ENCODE data around the gene RTBDN. TPM values are rescaled to one million over a fixed set of nuclear protein-coding genes. Genes with fewer than 3 reads are reported as not detected.

Gene RTBDN
- total RNA-seq: not detected
- not detected for polyA plus RNA-seq

DNA sequence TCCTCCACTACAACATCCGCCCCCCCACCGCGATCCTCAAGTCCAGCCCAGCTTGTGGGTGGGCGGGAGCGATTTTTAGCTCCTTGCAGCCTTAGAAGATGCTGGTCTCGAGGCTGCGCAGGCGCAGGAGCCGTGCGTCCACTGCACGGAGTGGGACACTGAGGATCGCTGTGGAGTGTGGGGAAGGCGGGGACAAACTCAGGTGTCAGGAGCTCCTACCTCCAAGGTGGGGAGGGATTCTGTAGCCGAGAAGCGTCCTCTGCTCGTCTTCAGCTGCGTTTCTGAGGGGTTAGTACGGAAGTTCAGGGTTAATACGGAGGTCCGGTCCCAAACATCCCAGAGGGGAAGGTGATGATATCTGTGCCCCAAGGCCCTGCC is at the start of gene RTBDN:
Gene RTBDN (minus strand): TSS at position 14 of the 378 bp plus-strand sequence. CDS start 4,600 bp downstream, outside the sequence.
- H3K36me3 ChIP-seq (ENCODE audit: control insufficient read depth, insufficient read depth, low read length): no peaks in the 10 kb centered on the region
- peaks cover 88% of the 10 kb centered on the region for H3K27me3 Mint-ChIP-seq
- H3K27ac Mint-ChIP-seq: peak within 1 kb of the TSS in 1 of 3 donors; percentile 9
- peak within 1 kb of the TSS; percentile 56 to 74 (median 70) for H3K4me3 Mint-ChIP-seq
- peaks cover 52% of the 10 kb centered on the region for H3K27me3 ChIP-seq (ENCODE audit: control insufficient read depth, insufficient read depth, low read length)
- peaks cover 0 to 14% (median 0%) of the 10 kb centered on the region in 7 donors for H3K9me3 Mint-ChIP-seq
- H3K4me3 ChIP-seq (ENCODE audit: low read depth, low read length): peak within 1 kb of the TSS; percentile 50
- H3K4me1 ChIP-seq (ENCODE audit: control insufficient read depth, insufficient read depth, low read length, poor library complexity, severe bottlenecking): peaks cover 33% of the 10 kb centered on the region
- peaks cover 6 to 43% (median 25%) of the 10 kb centered on the region in 4 donors for H3K4me1 Mint-ChIP-seq
- H3K27ac ChIP-seq (ENCODE audit: insufficient read depth, low read length, poor library complexity, severe bottlenecking): no peak within 1 kb of the TSS
- no peak for DNase-seq
- ATAC-seq (ENCODE audit: low read depth in 2 of 2): no peak
- H3K36me3 Mint-ChIP-seq: no peaks in the 10 kb centered on the region
- H3K9me3 ChIP-seq (ENCODE audit: control insufficient read depth in 2 of 2, low read length in 2 of 2): no peaks in the 10 kb centered on the region

DNA sequence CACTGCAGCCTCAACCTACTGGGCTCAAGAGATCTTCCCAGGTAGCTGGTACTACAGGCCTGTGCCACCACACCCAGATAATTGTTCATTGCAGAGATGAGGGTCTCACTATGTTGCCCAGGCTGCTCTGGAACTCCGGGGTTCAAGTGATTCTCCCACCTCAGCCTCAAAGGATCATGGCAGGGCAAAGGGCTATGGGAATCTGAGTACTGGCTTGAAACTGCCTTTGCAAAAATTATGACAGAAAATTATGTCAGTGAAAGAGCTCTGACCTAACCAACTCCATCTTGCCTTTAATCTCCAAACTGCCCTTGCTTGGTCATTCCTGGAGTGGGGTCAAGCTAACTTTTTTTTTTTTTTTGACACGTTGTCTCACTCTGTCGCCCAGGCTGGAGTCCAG is 48.2 kb upstream of the RTBDN start:
- DNase-seq (no peak), ATAC-seq (ENCODE audit: low read depth in 2 of 2) (no peak)
- peak overlapping the region; percentile 81 to 94 (median 90) for H3K4me3 Mint-ChIP-seq
- no peak overlapping the region for H3K27ac ChIP-seq (ENCODE audit: insufficient read depth, low read length, poor library complexity, severe bottlenecking)
- H3K36me3 Mint-ChIP-seq: peaks cover 8% of the 10 kb centered on the region
- peak overlapping the region in 1 of 3 donors; percentile 11 for H3K27ac Mint-ChIP-seq
- H3K9me3 Mint-ChIP-seq: peaks cover 0 to 3% (median 0%) of the 10 kb centered on the region in 7 donors
- H3K36me3 ChIP-seq (ENCODE audit: control insufficient read depth, insufficient read depth, low read length): peaks cover 12% of the 10 kb centered on the region
- peaks cover 0 to 6% of the 10 kb centered on the region in 2 experiments for H3K9me3 ChIP-seq (ENCODE audit: control insufficient read depth in 2 of 2, low read length in 2 of 2)
- no peak overlapping the region for H3K4me3 ChIP-seq (ENCODE audit: low read depth, low read length)
- H3K27me3 Mint-ChIP-seq: no peaks in the 10 kb centered on the region
- peaks cover 0 to 43% (median 11%) of the 10 kb centered on the region in 4 donors for H3K4me1 Mint-ChIP-seq
- H3K27me3 ChIP-seq (ENCODE audit: control insufficient read depth, insufficient read depth, low read length): no peaks in the 10 kb centered on the region
- H3K4me1 ChIP-seq (ENCODE audit: control insufficient read depth, insufficient read depth, low read length, poor library complexity, severe bottlenecking): peaks cover 34% of the 10 kb centered on the region

DNA sequence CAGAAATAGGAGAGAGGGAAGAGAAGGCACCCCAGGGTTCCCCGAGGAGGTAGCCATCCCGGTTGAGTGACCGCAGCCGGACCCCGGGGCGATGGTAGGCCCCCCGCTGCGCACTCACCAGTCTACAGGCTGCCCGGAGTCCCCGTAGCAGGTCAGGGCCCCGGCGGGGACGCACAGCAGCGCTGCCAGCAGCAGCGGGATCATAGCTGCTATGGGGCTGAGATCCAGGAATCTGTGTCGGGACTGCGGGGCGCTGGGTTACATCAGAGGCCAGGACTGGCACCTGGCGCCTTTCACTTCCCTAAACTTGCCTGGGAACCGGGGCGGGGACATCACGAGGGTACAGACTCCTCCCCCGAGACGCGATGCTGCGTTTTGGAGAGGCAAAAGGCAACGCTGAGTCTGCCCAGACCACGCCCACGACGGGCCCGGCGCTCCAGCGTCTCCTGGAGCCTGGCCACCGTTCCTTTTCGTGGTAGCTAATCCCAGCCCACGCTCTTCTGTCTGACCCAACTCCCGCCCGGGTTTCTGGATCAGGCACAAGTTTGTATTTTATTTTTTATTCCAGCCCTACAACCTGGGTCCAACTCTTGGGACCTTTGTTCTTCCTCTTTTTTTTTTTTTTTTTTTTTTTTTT is 46.9 kb upstream of the RTBDN start, which contains the start of gene DNASE2:
Gene DNASE2 (minus strand): TSS at position 278 of the 637 bp plus-strand sequence. CDS start 74 bp downstream, at position 204.
- ATAC-seq (ENCODE audit: low read depth in 2 of 2): peak; percentile 76 to 82
- Mint-ChIP-seq H3K4me3 (peak within 1 kb of the TSS; percentile 89 to 96 (median 92)), H3K4me1 (peaks cover 0 to 43% (median 11%) of the 10 kb centered on the region in 4 donors), H3K27ac (peak within 1 kb of the TSS; percentile 81 to 92 (median 86)), H3K36me3 (peaks cover 8% of the 10 kb centered on the region), H3K27me3 (no peaks in the 10 kb centered on the region), H3K9me3 (peaks cover 0 to 3% (median 0%) of the 10 kb centered on the region in 7 donors)
- no peaks in the 10 kb centered on the region for H3K27me3 ChIP-seq (ENCODE audit: control insufficient read depth, insufficient read depth, low read length)
- H3K4me1 ChIP-seq (ENCODE audit: control insufficient read depth, insufficient read depth, low read length, poor library complexity, severe bottlenecking): peaks cover 34% of the 10 kb centered on the region
- H3K9me3 ChIP-seq (ENCODE audit: control insufficient read depth in 2 of 2, low read length in 2 of 2): peaks cover 0 to 6% of the 10 kb centered on the region in 2 experiments
- H3K4me3 ChIP-seq (ENCODE audit: low read depth, low read length): peak within 1 kb of the TSS; percentile 61
- peak within 1 kb of the TSS; percentile 70 for H3K27ac ChIP-seq (ENCODE audit: insufficient read depth, low read length, poor library complexity, severe bottlenecking)
- peaks cover 17% of the 10 kb centered on the region for H3K36me3 ChIP-seq (ENCODE audit: control insufficient read depth, insufficient read depth, low read length)
- DNase-seq: peak; percentile 80 to 95 (median 83)

DNA sequence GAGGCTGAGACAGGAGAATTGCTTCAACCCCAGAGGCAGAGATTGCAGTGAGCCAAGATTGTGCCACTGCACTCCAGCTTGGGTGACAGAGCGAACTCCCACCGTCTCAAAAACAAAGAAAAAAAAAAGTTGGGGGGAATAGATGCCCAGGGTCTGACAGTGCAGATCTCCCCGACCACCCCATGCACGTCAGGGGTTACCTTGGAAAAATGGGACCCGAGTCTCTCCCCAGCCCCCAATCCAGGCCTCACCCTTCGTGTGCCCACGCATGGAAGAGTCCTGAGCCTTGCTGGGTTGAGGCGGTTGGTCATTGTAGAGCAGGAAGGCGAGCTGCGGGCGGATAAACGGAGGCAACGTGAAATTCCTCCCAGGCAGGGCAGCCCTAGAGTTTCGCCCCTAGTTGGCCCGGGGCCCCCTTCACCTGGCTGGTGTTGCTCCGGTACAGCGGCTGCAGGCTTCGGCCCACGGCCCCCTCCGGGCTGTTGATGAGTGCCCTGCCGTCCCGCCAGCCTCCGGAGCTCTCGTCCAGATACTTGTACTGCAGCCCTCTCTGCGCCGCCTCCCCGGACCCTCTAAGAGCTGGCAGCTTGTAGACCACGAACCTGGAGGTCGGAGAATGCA is 46.3 kb upstream of the RTBDN start:
- H3K9me3 Mint-ChIP-seq: peaks cover 0 to 3% (median 0%) of the 10 kb centered on the region in 7 donors
- H3K4me3 ChIP-seq (ENCODE audit: low read depth, low read length): peak overlapping the region; percentile 61
- H3K4me3 Mint-ChIP-seq: peak overlapping the region; percentile 89 to 96 (median 92)
- H3K36me3 ChIP-seq (ENCODE audit: control insufficient read depth, insufficient read depth, low read length): peaks cover 23% of the 10 kb centered on the region
- H3K27me3 Mint-ChIP-seq: no peaks in the 10 kb centered on the region
- peaks cover 0 to 6% of the 10 kb centered on the region in 2 experiments for H3K9me3 ChIP-seq (ENCODE audit: control insufficient read depth in 2 of 2, low read length in 2 of 2)
- H3K4me1 Mint-ChIP-seq: peaks cover 0 to 41% (median 11%) of the 10 kb centered on the region in 4 donors
- H3K27me3 ChIP-seq (ENCODE audit: control insufficient read depth, insufficient read depth, low read length): no peaks in the 10 kb centered on the region
- H3K27ac Mint-ChIP-seq: peak overlapping the region; percentile 43 to 82 (median 81)
- peaks cover 29% of the 10 kb centered on the region for H3K4me1 ChIP-seq (ENCODE audit: control insufficient read depth, insufficient read depth, low read length, poor library complexity, severe bottlenecking)
- peak overlapping the region; percentile 70 for H3K27ac ChIP-seq (ENCODE audit: insufficient read depth, low read length, poor library complexity, severe bottlenecking)
- no peak for DNase-seq
- peaks cover 8% of the 10 kb centered on the region for H3K36me3 Mint-ChIP-seq
- ATAC-seq (ENCODE audit: low read depth in 2 of 2): no peak

DNA sequence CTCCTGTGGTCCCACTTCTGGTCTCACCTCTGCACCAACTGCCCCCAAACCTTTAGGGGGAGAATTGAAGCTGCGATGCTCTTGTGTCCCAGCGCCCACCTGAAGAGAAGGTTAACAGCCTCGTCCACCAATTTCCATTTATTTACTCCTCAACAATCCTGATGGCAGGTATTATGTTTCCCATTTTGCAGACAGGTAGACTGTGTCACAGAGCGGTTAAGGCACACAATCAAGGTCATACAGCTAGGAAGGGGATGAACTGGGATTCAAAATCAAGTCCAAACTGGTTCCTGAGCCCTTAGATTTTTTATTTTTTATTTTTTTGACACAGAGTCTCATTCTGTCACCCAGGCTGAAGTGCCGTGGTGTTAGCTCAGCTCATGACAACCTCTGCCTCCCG is 40.7 kb upstream of the RTBDN start:
- peak overlapping the region in 1 of 4 donors; percentile 71 for H3K4me3 Mint-ChIP-seq

DNA sequence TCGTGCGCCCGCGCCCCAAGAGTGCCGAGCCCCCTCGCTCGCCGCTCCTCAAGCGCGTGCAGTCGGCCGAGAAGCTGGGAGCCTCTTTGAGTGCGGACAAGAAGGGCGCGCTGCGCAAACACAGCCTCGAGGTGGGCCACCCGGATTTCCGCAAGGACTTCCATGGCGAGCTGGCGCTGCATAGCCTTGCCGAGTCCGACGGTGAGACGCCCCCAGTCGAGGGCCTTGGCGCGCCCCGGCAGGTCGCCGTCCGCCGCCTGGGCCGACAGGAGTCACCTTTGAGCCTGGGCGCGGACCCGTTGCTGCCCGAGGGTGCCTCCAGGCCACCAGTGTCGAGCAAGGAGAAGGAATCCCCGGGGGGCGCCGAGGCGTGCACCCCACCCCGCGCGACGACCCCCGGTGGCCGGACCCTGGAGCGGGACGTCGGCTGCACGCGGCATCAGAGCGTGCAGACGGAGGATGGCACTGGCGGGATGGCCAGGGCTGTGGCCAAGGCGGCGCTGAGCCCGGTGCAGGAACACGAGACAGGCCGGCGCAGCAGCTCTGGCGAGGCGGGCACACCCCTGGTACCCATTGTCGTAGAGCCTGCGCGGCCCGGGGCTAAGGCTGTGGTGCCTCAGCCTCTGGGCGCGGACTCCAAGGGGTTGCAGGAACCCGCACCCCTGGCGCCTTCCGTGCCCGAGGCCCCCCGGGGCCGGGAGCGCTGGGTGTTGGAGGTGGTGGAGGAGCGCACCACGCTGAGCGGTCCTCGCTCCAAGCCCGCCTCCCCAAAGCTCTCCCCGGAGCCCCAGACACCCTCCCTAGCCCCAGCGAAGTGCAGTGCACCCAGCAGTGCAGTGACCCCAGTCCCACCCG is 39.7 kb upstream of the RTBDN start:
- H3K27me3 Mint-ChIP-seq: peaks cover under 1% of the 10 kb centered on the region
- DNase-seq: no peak
- Histone ChIP-seq H3K36me3 (ENCODE audit: control insufficient read depth, insufficient read depth, low read length) (peaks cover 23% of the 10 kb centered on the region), H3K4me3 (ENCODE audit: low read depth, low read length) (no peak overlapping the region), H3K27ac (ENCODE audit: insufficient read depth, low read length, poor library complexity, severe bottlenecking) (no peak overlapping the region), H3K9me3 (ENCODE audit: control insufficient read depth in 2 of 2, low read length in 2 of 2) (no peaks in the 10 kb centered on the region), H3K27me3 (ENCODE audit: control insufficient read depth, insufficient read depth, low read length) (no peaks in the 10 kb centered on the region), H3K4me1 (ENCODE audit: control insufficient read depth, insufficient read depth, low read length, poor library complexity, severe bottlenecking) (no peaks in the 10 kb centered on the region)
- H3K4me1 Mint-ChIP-seq: peaks cover 0 to 19% (median 3%) of the 10 kb centered on the region in 4 donors
- H3K4me3 Mint-ChIP-seq: peak overlapping the region in 1 of 4 donors; percentile 3
- H3K36me3 Mint-ChIP-seq: peaks cover 24% of the 10 kb centered on the region
- H3K9me3 Mint-ChIP-seq: peaks cover 0 to 5% (median 2%) of the 10 kb centered on the region in 7 donors
- ATAC-seq (ENCODE audit: low read depth in 2 of 2): no peak
- H3K27ac Mint-ChIP-seq: no peak overlapping the region

More for the DNA sequence above, 40.7 kb upstream of the RTBDN start:
- Mint-ChIP-seq H3K27ac (no peak overlapping the region), H3K4me1 (peaks cover 0 to 24% (median 5%) of the 10 kb centered on the region in 4 donors), H3K36me3 (peaks cover 24% of the 10 kb centered on the region), H3K9me3 (peaks cover 0 to 5% (median 2%) of the 10 kb centered on the region in 7 donors), H3K27me3 (no peaks in the 10 kb centered on the region)
- Histone ChIP-seq H3K36me3 (ENCODE audit: control insufficient read depth, insufficient read depth, low read length) (peaks cover 23% of the 10 kb centered on the region), H3K4me3 (ENCODE audit: low read depth, low read length) (no peak overlapping the region), H3K27me3 (ENCODE audit: control insufficient read depth, insufficient read depth, low read length) (no peaks in the 10 kb centered on the region), H3K9me3 (ENCODE audit: control insufficient read depth in 2 of 2, low read length in 2 of 2) (no peaks in the 10 kb centered on the region), H3K4me1 (ENCODE audit: control insufficient read depth, insufficient read depth, low read length, poor library complexity, severe bottlenecking) (peaks cover 4% of the 10 kb centered on the region), H3K27ac (ENCODE audit: insufficient read depth, low read length, poor library complexity, severe bottlenecking) (no peak overlapping the region)
- ATAC-seq (ENCODE audit: low read depth in 2 of 2) (no peak), DNase-seq (no peak)
